ENCODE results near the gene PTPRN2.
"Not testable (repeated sequence)": the region's sequence is repeated elsewhere in the genome, so short reads cannot be mapped to it uniquely, and the experiment has no call there.

The PTPRN2 gene

DNA sequence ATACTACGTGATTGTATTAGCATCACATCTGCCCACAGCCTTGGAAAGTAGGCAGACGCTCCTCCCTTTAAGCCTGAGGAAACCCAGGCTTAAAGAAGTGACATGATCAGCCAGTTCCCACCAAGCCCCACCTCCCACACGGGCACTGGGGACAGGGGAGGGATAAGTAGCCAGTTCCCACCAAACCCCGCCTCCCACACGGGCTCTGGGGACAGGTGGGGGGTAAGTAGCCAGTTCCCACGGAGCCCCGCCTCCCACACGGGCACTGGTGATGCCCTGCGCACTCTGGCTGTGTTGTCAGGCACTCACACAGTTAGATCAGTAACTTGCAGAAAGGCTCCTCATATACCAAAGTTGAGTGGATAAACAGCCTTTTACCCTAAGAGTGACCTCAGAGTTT lies 606.8 kb downstream of the PTPRN2 start:
- in situ Hi-C loops (cut with HindIII; ENCODE audit: low sequenced_read_pairs), result no loop called here

DNA sequence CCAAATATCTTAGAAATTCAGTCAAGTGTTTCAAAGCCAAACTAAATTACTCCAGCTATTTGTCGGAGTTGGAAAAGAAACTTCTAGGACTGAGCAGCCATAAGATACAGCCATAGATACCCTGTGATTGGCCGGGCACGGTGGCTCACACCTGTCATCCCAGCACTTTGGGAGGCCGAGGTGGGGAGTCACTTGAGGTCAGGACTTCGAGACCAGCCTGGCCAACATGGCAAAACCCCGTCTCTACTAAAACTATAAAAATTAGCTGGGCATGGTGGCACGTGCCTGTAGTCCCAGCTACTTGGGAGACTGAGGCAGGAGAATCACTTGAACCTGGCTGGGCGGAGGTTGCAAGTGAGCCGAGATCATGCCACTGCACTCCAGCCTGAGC lies 607.3 kb downstream of the PTPRN2 start:
- in situ Hi-C loops (cut with HindIII; ENCODE audit: low sequenced_read_pairs), result not testable (repeated sequence)

DNA sequence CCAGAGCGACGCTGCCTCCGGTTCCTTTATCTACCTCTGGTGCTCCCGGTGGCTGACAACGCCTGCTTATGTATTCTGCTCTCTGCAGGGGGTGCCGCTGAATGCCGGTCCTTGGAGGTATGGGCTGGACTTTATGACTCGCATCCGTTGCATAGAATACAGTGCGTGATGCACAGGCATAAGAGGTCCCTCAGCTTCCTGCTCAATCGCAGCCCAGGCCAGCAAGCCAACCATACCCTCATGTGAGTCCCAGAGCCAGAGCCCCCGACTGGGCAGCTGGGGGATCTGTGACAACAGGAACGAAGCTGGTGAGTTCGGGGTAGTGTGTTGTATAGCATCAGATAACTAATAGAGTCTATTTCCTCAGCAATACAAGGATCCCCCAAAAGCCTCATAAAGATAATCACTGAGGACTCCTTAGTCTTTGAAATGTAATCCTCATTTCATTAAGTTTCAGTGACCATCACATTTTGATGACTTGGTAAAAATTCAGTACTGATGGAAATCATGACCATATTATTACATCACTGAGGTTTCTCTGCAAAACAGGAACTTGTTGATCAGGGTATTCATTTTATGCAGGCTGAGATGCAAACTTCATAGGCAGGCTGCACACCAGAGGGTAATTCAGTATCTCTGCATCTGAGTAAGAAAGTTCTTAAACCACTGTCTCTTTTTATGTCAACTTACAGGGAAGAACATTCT lies 607.8 kb downstream of the PTPRN2 start:
- in situ Hi-C loops (cut with HindIII; ENCODE audit: low sequenced_read_pairs), result no loop called here

DNA sequence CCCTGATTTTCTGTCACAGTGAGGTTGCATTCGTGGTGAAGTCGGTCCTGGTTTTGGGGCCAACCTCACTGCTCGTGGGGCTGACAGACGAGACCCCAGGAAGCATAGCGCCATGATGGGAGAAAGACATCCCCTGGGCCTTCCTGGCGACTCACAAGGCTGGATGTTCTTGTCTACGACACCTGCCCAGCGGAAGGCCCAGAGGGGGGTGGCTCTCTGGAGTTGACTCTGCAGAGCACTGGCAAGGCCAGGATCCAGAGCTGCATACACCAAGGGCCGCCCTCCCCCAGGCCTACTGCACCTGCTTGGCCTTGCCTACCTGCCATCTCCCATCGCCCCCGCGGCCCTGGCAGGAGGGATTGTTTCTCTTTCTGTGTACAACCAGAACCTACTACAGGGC lies 608.9 kb downstream of the PTPRN2 start:
- in situ Hi-C loops (cut with HindIII; ENCODE audit: low sequenced_read_pairs), result no loop called here

DNA sequence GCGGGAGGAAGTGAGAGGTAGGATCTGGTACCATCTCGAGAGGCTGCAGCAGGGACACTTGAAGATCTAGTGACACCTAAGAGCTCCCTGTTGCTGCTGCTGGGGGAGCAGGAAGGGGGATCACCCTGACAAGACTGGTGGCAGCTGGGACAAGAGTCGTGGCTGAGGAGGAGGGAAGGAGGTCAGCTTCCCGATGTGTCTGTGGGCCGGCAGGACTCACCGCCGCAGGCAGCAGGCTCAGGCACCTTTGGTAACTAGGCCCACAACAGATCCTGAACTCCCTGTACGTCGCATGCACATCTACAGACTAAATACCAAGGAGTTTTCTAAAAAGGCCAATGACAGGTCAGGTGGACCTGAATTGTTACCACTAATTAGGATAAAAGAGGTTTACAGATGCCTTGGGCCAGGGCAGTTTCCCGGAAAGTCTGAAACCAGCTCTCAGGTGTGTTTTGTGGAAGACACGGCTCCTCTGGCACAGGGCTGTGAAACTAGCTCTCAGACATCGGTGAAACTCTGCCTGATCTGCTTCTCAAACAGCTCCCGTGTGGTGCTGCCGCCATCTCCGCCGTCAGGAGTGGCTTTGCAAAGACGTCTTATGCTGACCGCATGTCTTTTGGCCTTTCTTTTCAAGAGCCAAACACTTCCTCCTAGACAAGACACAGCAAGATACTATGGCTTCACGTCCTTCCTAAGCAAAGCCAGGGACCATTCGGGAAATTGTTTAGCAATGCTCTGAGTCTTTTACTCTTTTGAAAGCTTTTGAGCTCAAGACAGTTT lies 609.7 kb downstream of the PTPRN2 start:
- in situ Hi-C loops (cut with HindIII; ENCODE audit: low sequenced_read_pairs), result no loop called here

DNA sequence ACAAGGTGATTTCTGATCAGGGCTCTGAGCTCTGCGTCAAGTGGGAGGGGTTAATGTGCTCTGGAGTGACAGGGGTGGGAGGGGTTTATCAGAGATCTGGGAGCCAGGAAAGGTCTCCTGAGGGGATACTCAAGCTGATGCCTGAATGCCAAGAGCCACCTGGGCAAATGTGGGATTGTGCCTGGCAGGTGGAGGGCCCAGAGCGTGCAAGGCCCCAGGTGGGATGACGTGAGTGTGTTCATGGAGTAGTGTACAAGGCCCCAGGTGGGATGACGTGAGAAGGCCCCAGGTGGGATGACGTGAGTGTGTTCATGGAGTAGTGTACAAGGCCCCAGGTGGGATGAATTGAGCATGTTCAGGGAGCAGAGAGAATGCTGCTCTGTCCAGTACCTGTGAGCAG lies 610.3 kb downstream of the PTPRN2 start:
- in situ Hi-C loops (cut with HindIII; ENCODE audit: low sequenced_read_pairs), result no loop called here

DNA sequence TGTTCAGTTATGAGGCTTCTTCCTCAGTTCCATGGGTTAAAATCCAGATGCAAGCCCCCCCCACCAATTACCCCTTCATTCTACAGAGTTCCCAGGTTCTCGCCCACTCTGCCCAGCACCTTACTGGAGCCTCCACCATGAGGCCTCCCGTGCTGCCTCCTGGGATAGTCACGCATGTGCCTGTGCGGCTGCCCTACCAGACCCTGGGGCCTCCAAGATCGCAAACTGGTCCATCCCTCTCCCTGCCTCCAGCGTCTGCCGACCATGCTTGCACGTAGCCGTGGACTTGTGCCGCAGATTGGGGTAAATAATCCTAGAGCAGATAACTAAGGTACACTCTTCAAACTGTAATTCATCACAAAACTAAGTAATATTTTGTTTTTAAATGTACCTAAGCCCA lies 611.2 kb downstream of the PTPRN2 start:
- in situ Hi-C loops (cut with HindIII; ENCODE audit: low sequenced_read_pairs), result no loop called here

DNA sequence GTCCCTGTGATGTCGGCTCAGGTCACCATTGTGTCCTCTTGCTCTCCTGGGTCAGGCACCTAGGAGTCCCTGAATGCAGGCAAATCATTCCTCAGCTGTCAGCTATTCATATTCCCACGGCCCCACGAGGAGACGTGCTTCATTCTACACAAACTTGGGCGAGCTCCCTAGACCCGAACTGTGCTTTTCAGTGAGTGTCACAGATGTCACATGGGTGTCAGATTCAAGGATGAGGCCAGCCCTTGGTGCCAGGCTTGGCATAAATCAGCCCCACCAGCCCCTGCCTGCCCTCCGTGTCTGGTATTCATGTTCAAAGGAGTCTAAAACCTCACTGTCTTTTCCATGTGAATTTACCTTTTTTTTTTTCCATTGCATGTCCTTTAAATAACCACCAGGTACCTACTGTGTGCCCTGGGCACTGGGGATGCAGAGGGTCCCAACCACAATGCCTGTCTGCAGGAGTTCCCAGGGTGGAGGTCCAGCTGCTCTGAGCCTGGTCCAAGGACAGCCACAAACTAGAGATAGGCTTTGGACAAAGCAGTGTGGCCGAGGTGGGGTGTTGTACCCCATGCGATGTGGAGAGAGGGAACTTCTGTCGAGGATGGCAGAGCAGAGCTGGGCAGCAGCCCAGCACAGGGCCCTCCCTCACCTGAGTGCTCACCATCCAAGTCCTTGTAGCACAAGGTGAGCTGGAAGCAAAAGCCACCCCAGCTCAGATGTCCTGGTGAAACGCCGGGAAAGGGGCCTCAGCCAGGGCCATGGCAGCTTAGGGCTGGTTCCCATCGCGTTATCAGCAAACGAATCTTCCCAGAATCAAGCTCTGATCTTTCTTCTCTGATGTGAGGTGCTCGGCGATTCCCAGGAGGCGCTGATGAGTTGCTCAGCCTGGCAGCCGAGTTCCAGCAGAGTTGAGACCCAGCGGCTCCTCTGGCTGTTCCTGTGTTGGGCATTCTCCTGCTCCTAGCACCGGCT lies 611.9 kb downstream of the PTPRN2 start:
- in situ Hi-C loops (cut with HindIII; ENCODE audit: low sequenced_read_pairs), result no loop called here

DNA sequence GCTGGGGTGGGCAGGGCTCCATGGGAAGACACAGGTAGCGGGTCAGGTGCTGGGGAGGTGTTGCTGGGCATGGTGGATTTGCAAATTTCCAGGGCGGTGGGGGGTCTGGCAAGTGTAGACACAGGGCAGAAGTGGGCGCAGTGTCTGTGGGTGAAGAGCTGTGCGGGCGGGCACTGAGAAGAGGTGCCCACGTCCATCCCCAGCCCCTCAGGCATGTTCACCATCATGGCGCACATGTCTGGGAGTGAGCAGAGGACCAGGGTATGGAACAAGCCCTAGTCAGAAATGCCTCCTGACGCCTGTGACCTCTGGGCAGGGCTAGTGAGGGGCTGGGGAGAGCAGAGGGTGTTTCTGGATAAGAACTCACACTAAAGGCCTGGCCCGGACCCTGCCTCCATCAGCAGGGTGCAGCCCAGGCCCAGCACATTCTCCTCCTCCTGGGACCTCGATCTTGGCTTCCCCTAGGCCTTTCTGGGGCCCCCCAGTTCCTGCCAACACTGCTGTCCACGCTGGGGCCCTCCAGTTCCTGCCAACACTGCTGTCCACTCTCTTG lies 612.9 kb downstream of the PTPRN2 start:
- in situ Hi-C loops (cut with HindIII; ENCODE audit: low sequenced_read_pairs), result no loop called here

DNA sequence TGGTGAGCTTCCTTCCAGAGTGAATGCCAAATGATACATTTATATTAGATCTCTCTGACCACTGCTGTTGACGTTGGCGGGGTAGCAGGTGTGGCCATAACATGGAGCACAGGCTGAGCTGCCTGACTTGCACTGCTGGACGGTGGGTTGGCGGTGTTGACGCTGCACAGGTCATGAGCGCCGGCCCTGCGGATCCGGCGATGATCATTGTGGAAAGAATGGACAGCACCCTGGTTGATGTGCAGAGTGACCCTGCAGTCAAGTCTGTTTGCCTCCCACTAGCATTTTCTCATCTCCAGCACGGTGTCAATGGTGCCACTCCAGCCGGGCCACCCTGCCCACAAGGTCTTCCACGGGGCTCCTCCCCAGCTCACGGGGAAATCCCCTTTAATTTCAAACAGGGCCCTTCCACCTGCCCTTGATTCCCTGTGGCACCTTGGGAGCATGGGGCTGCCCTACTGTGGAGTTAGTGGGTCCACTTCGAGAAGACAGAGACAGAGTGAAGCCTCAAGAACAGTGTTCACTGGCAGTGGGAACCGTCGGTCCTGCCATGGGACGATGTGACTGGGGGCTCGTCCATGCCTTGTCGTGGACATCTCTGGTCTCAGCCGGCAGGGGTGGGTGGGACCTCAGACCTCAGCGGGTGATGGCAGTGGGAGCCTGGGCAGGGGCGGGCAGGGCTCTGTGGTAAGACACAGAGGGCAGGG lies 613.5 kb downstream of the PTPRN2 start:
- in situ Hi-C loops (cut with HindIII; ENCODE audit: low sequenced_read_pairs), result no loop called here

DNA sequence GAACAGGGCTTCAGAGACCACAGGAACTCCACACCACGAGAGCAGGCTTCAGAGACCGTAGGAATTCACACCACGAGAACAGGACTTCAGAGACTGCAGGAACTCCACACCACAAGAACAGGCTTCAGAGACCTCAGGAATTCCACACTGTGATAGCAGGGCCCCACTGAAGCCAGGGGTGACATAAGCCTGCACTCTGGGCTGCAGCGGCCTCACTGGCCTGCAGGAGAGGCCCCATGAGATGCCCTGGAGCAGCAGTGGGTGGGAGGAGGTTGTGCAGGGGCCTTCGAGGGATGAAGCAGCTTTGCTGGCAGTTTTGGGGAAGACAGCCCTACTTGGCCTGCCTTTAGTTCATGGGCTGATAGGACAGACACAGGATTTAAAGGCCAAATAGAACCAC lies 614.7 kb downstream of the PTPRN2 start:
- in situ Hi-C loops (cut with HindIII; ENCODE audit: low sequenced_read_pairs), result no loop called here

DNA sequence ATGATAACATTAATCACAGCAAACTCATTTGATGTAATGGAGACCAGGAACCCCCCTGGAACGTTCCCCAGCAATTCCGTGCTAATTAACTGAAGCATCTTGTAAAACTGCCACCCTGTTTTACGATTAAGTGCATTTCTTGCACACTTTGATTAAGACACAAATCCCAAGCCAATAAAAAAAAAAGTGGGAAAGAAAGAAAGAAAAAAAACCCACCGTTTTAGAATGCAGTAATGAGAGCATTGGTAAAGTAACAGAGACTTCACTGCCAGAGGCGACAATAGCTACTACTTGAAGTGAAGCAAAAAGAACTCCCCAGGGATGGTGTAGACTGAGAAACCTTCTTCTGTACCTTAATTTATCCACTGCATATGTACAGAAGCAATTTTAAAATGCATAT lies 616.1 kb downstream of the PTPRN2 start:
- in situ Hi-C loops (cut with HindIII; ENCODE audit: low sequenced_read_pairs), result no loop called here

DNA sequence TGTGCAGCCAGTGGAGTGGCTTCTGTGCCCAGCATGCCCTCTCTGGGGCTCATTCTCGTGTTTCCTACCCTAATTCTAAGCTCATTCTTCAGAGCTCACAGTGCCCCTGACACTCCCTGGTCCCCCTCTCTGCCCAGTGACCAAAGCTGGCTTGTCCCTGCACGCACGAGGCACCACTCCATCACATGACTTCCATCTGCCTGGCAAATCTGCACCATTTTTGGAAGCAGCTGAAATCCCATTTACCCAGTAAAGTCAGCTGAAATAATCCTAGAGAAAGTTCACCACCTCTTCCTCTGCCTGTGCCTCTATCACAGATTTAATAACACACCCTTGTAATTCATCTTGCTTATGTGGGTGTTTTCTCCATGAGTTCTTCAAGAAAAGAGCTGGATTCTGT lies 616.9 kb downstream of the PTPRN2 start:
- in situ Hi-C loops (cut with HindIII; ENCODE audit: low sequenced_read_pairs), result no loop called here

DNA sequence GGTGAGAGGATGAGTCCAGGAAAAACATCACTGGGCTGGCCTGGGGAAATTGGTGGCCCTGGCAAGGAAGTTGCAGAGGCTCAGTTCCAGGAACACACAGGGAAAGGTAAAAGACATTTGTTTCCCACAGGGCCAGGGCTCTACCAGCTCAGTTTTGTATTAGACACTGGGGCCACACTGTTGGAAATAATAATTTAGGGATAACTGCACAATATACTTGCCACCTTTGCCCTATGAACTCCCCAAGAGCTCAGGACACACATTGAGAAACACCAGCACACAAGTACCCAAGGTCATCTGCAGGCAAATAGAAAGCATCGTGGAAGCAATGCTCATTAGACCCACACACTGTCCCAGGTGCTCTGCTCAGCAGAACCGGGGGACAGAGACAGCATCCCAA lies 617.6 kb downstream of the PTPRN2 start:
- in situ Hi-C loops (cut with HindIII; ENCODE audit: low sequenced_read_pairs), result no loop called here

DNA sequence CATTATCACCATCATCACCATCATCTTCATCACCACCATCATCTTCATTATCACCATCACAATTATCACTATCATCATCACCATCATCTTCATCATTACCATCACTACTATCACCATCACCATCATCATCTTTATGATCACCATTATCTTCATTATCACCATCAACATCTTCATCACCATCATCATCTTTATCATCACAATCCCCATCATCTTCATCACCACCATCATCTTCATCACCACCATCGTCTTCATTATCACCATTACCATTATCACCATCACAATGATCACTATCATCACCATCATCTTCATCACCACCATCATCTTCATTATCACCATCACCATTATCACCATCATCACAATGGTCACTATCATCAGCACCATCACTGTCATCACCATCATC lies 621.1 kb downstream of the PTPRN2 start:
- in situ Hi-C loops (cut with HindIII; ENCODE audit: low sequenced_read_pairs), result no loop called here

DNA sequence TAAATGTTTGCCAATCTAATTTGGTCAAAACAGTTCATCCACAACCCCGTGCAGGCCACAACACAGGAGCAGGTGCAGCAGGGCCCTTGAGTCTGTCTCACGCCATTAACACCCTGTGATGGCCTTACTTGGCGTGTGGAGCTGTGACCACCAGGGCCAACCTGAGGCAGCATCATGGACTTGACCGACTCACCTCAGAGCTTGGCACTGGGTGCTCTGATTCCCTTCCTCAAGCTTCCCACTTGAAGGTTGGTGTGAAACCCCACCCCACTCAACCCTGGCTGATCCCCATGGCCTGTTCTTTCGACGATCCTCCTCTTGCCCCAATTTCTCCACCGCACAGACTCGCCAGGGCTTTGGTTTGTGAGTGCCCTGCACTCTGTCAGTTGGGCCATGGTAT lies 623.1 kb downstream of the PTPRN2 start:
- in situ Hi-C loops (cut with HindIII; ENCODE audit: low sequenced_read_pairs), result no loop called here

DNA sequence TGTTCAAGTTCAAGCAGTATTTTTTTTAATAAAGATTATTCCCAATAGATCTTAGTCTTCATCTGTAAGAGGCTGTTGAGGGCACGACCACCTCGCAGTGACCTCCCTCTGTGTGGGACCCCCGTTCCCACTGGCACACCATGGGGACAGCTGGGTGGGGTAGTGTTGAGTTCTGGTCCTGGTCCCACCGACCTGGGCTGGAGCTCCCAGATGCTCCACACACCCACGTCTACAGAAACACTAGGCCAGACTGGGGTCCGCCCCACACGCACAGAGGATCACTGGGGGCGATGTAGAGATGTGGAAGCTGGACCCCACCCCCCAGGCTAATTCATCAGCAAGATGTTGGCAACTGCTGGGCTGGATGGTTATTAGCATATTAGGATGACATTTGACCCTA lies 623.6 kb downstream of the PTPRN2 start:
- in situ Hi-C loops (cut with HindIII; ENCODE audit: low sequenced_read_pairs), result no loop called here

DNA sequence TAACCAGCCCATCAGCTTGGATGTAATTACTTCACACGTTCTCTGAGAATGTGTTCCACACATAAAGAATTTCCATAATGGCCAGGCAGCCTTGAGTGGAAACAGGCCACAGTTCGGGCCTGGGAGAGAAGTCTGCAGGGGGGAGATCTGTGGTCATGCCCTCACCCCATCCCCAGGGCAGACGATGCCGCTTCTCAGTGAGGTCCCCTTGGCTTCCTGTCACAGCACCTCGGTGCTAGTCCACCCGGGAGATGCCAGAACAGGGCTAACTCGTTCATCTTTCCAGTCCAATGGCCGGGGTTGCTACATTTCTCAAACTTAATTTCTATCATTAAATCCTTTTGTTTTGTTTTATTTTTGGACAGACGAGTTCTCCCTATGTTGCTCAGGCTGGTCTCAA lies 624.1 kb downstream of the PTPRN2 start:
- in situ Hi-C loops (cut with HindIII; ENCODE audit: low sequenced_read_pairs), result no loop called here

DNA sequence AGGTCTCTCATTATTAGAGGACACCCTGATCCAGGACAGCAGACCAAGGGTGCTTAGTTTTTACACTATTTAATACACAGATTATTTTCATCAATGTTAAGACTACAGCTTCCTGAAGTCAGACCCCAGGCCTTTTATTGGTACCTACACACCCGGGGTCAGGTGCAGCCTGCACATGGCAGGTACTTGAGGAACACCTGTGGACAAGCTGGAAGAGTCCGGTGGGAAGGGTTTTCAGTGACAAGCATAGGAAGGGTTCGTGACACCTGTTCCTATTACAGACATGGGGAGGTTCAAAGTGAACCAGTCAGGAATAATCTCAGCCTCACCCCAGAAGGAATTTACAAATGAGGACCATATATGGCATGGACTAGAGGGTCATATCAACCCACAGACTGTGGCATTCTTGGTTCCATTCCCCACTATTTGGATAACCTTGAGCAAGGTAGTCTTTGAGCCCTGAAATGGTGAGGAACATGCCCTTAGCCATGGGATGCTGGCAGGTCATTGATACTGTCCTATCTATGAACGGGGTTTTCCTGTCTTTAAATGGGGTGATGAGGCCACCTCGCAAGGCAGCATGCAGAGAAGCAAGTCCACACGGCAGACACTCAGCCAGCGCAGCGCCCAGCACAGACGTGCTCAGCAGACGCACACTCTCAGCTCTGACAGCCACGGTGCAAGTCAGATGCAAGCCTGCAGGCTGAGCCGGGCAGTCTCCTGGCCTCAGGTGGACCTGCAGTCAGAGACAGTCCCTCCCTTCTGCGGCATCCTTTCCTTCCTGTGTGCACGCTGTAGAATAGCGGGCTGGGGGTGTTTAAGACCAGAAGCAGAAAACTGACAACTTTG lies 624.9 kb downstream of the PTPRN2 start:
- in situ Hi-C loops (cut with HindIII; ENCODE audit: low sequenced_read_pairs), result no loop called here
